GM13976 (cell line): ENCODE data around the gene BOK.

Experiments
- DNase-seq: peaks from one replicate; pipeline ENCODE4 v3.0.0; 2012; ENCODE audit warnings: low spot score
- in situ Hi-C: fragments of 300-500 bp; cut with MboI; formaldehyde crosslinking; loops from one replicate; pipeline ENCODE4 v1.12.0; 2022; ENCODE audit warnings: low sequenced_read_pairs, mixed read lengths, inconsistent platforms; ENCODE audit not compliant: unreplicated experiment
- TF ChIP-seq, protein P1 (sequence below): IDR thresholded peaks from 2 replicates; pipeline ENCODE4 v1.5.1; 2012; ENCODE audit warnings: borderline replicate concordance, mild to moderate bottlenecking; ENCODE audit not compliant: insufficient read depth; ENCODE audit errors: extremely low read depth, missing control alignments, control extremely low read depth

The BOK gene

DNA sequence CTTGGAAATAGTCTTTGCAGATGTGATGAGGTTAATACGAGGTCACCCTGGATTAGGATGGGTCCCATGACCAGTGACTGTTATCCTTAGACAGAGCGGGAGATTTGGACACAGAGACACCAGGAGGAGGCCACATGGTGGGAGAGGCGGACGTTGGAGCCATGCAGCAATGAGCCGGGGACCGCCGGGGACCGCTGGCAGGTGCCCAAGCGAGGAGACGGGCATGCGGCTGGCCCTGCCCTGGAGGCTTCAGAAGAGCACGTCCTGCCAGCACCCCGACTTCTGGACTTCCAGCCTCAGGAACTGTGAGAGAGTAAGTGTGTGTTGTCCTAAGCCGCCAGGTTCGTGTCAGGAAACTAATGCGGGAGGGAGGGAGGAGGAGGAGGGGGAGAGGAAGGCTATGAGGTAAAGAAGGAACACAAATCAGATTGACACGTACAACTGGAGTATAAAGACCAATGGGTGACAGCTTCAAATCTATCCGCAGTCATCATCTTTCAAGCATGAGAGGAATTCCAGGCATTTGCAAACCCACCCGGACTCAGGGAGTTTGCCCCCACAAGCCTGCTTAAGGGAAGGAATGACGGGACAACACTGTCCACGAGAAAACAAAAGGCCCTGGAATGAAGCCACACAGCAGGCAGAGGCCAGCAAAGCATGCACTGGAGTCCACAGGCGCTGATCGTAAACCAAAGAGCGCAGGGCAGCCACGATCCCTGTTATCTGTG, 11.6 kb upstream of the BOK start:
- in situ Hi-C loops, result no loop called here
- TF ChIP-seq, protein P1, sequence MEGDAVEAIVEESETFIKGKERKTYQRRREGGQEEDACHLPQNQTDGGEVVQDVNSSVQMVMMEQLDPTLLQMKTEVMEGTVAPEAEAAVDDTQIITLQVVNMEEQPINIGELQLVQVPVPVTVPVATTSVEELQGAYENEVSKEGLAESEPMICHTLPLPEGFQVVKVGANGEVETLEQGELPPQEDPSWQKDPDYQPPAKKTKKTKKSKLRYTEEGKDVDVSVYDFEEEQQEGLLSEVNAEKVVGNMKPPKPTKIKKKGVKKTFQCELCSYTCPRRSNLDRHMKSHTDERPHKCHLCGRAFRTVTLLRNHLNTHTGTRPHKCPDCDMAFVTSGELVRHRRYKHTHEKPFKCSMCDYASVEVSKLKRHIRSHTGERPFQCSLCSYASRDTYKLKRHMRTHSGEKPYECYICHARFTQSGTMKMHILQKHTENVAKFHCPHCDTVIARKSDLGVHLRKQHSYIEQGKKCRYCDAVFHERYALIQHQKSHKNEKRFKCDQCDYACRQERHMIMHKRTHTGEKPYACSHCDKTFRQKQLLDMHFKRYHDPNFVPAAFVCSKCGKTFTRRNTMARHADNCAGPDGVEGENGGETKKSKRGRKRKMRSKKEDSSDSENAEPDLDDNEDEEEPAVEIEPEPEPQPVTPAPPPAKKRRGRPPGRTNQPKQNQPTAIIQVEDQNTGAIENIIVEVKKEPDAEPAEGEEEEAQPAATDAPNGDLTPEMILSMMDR, result no peak
- DNase-seq, result no peak

DNA sequence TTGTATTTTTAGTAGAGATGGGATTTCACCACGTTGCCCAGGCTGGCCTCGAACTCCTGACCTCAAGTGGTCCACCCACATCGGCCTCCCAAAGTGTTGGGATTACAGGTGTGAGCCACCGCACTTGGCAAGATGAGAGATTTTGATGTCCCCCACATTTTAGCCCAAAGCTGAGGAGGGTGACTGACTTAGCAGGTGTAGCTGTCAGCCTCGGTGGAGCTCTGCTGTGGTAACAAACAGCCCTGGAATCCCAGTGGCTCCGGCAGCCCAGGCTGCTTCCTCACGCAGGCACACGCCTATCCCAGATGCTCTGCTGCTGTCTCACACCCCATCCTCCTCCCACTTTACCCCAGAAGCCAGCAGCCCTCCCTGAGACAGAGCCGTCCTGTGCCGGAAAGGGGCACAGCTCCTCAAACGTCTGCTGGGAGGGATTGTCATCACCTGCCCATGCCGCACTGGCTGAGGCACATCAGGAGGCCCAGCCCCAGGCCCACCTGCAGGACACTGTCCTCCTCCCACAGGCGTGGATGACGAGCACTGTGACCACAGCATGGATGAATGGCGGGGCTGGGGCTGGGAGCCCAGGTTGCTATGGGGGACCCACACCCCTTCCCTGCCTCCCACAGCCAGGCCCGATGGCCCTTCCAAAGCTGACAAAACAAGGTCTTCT, 10.6 kb upstream of the BOK start:
- in situ Hi-C loops, result no loop called here
- no peak for DNase-seq
- TF ChIP-seq, protein P1, result no peak

DNA sequence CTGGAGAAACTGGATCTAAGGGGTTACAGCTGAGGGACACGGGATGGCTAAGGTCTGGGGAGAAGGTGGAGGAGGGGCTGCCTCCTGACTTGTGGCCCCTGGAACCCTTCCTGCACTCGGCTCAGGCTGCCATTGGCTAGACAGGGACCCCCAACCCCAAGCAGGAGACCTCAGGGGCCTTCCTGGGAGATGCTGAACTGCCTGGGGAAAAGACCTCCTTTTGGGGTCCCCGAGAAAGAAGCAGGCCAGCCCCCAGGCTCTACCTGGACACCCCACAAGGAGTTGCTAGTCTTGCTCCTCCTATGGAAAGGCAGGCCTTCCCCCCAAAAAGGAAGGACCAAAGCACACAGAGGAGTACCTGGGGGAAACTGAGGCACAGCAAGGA, 10.1 kb upstream of the BOK start:
- no peak for DNase-seq
- in situ Hi-C loops, result no loop called here
- TF ChIP-seq, protein P1, result no peak

- in situ Hi-C loops, result no loop called here
- TF ChIP-seq, protein P1, result no peak
- no peak for DNase-seq
Observed at GRCh38 chr2:241550616-241551580, 7.6 kb upstream of the BOK start.

- in situ Hi-C loops, result no loop called here
- DNase-seq, result no peak
- TF ChIP-seq, protein P1, result no peak
Observed at GRCh38 chr2:241551599-241551997, 6.9 kb upstream of the BOK start.

DNA sequence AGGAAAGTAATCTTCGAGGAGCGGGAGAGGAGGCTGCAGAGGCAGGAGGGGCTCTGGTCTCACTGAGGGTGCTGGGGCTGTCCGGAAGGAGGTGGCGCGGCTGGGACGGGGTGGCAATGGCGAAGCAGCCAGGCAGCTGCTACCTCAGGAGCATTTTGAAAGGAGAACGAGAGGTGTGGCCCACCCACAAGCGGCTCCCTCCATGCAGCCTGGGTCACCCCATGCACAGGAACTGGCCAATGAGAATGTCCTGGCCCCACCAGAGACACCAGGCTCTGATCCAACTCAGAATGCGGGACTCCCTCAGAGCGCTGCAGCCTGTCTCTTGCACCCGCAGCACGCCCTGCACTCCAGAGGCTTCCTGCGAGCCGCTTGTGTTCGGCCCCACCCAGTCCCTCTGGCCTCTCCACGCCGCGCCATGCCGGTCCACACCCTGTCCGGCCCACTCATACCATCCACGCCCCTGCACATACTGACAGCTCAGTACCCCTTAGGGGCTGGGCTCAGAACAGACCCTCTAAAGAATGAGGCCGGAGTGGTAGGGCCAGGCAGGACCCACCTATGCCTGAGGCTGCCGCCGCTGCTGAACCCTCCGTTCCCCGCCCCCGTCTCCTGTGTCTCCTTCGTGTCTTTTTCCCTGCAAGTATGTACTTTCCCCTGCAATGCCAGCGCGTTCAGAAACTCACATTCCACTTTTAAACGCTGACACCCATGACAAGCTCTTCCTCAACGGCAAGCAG, 6.4 kb upstream of the BOK start:
- no peak for DNase-seq
- in situ Hi-C loops, result no loop called here
- TF ChIP-seq, protein P1, result no peak
